ENCODE data around the gene NEGR1.

The NEGR1 gene

GRCh38 chr1:71850515-71850914 is 431.8 kb downstream of the NEGR1 start:
- DNase-seq (ENCODE audit: low spot score) = no peak

- no peak for DNase-seq (ENCODE audit: low spot score)
These were observed 439.3 kb downstream of the NEGR1 start for GRCh38 chr1:71843012-71843411.

GRCh38 chr1:71839876-71840275 is 442.5 kb downstream of the NEGR1 start:
- DNase-seq (ENCODE audit: low spot score) = no peak

GRCh38 chr1:71836904-71837303 is 445.4 kb downstream of the NEGR1 start:
- DNase-seq (ENCODE audit: low spot score) = no peak

GRCh38 chr1:71835442-71835813 is 446.9 kb downstream of the NEGR1 start:
- DNase-seq (ENCODE audit: low spot score) = no peak

- no peak for DNase-seq (ENCODE audit: low spot score)
These were observed 447.5 kb downstream of the NEGR1 start for GRCh38 chr1:71834601-71835441.

- DNase-seq (ENCODE audit: low spot score) = no peak
These were observed 450.7 kb downstream of the NEGR1 start for GRCh38 chr1:71831646-71832045.

GRCh38 chr1:71829346-71829745 is 453.0 kb downstream of the NEGR1 start:
- DNase-seq (ENCODE audit: low spot score) = no peak

- DNase-seq (ENCODE audit: low spot score) = peak; percentile 47
These were observed 453.8 kb downstream of the NEGR1 start for GRCh38 chr1:71828431-71829012.

- no peak for DNase-seq (ENCODE audit: low spot score)
These were observed 458.5 kb downstream of the NEGR1 start for GRCh38 chr1:71823708-71824305.

GRCh38 chr1:71817028-71817427 is 465.3 kb downstream of the NEGR1 start:
- DNase-seq (ENCODE audit: low spot score) = no peak

- DNase-seq (ENCODE audit: low spot score) = no peak
These were observed 473.3 kb downstream of the NEGR1 start for GRCh38 chr1:71809085-71809484.

GRCh38 chr1:71804140-71804539 is 478.2 kb downstream of the NEGR1 start:
- DNase-seq (ENCODE audit: low spot score) = no peak

GRCh38 chr1:71796006-71796405 is 486.3 kb downstream of the NEGR1 start:
- DNase-seq (ENCODE audit: low spot score) = no peak

GRCh38 chr1:71792264-71792663 is 490.1 kb downstream of the NEGR1 start:
- peak; percentile 7 for DNase-seq (ENCODE audit: low spot score)

- DNase-seq (ENCODE audit: low spot score) = no peak
These were observed 494.2 kb downstream of the NEGR1 start for GRCh38 chr1:71788113-71788512.

GRCh38 chr1:71787699-71788098 is 494.6 kb downstream of the NEGR1 start:
- no peak for DNase-seq (ENCODE audit: low spot score)

GRCh38 chr1:71786218-71786617 is 496.1 kb downstream of the NEGR1 start:
- DNase-seq (ENCODE audit: low spot score) = no peak

- no peak for DNase-seq (ENCODE audit: low spot score)
These were observed 496.9 kb downstream of the NEGR1 start for GRCh38 chr1:71785450-71785849.

GRCh38 chr1:71785000-71785399 is 497.3 kb downstream of the NEGR1 start:
- no peak for DNase-seq (ENCODE audit: low spot score)

GRCh38 chr1:71784241-71784640 is 498.1 kb downstream of the NEGR1 start:
- DNase-seq (ENCODE audit: low spot score) = no peak

- no peak for DNase-seq (ENCODE audit: low spot score)
These were observed 499.3 kb downstream of the NEGR1 start for GRCh38 chr1:71783071-71783470.

- no peak for DNase-seq (ENCODE audit: low spot score)
These were observed 500.9 kb downstream of the NEGR1 start for GRCh38 chr1:71781450-71781849.
